A549 (cell line): Measurements from ENCODE around the gene NDUFS2.

Source experiments
- CTCF ChIP-seq: fragments of >200 bp; sonication (Bioruptor Twin); formaldehyde crosslinking; IDR thresholded peaks from 3 replicates; pipeline ENCODE4 v1.5.1; 2016
- EP300 ChIP-seq, 2 experiments: fragments of >200 bp; sonication (Bioruptor Twin); formaldehyde crosslinking; IDR thresholded peaks; 2 replicates in 1 of 2; 3 replicates in 1 of 2; pipeline ENCODE4 v1.6.1; 2016 to 2017
- ZFP36 ChIP-seq: fragments of 450-650 bp; IDR thresholded peaks from 2 replicates; pipeline ENCODE4 v1.6.1; 2014; ENCODE audit warnings: borderline replicate concordance; ENCODE audit not compliant: partially characterized antibody

- TF ChIP-seq ZFP36 (no peak), CTCF (no peak), EP300 (IDR thresholded peaks at IDR 0.05) (no peak)
Observed at GRCh38 chr1:161260376-161261260, 58.5 kb downstream of the NDUFS2 start.
